GM12878 (cell line): ENCODE measurements around the gene KTN1. TPM values are rescaled to one million over a fixed set of nuclear protein-coding genes. Genes with fewer than 3 reads are reported as not detected.

ENCODE experiments used
- ATAC-seq: fragments of 200-7000 bp; cut with Tn5 transposase; 3 replicates; pipeline ENCODE4 v1.9.1; 2020; ENCODE audit warnings: mild to moderate bottlenecking, moderate library complexity
- BruUV-seq: library from RNA; stranded (reverse); fragments of 400-500 nt; replicated peaks from 2 replicates; lab custom pipeline; 2021; lab: Mats Ljungman, UMichigan
- CTCF ChIA-PET: fragments of 300-600 bp; sonication (Branson Sonifier 250); formaldehyde crosslinking; extraction: SDS; loops from one replicate; lab custom pipeline; 2021; ENCODE audit warnings: inconsistent platforms; lab: Yijun Ruan, JAX
- POLR2A ChIA-PET: fragments of 350-600 bp; formaldehyde crosslinking; extraction: SDS; loops from one replicate; lab custom pipeline; 2021; ENCODE audit warnings: inconsistent platforms; lab: Charles Lee
- RAD21 ChIA-PET: fragments of 300-600 bp; sonication (Branson Sonifier 250); formaldehyde crosslinking; loops from one replicate; lab custom pipeline; 2023; ENCODE audit warnings: antibody characterized with exemption; ENCODE audit not compliant: unreplicated experiment; lab: Charles Lee
- SMC1A ChIA-PET: fragments of 300-600 bp; sonication (Branson Sonifier 250); formaldehyde crosslinking; loops from one replicate; lab custom pipeline; 2023; ENCODE audit not compliant: unreplicated experiment, uncharacterized antibody; lab: Charles Lee
- DNase-seq: peaks from one replicate; pipeline ENCODE4 v3.0.0-alpha.2; 2011; ENCODE audit warnings: low read depth, low spot score
- FAIRE-seq: peaks from 3 replicates; lab custom pipeline; 2011; peaks lifted over from hg19 to GRCh38; lab: Jason Lieb, UNC
- H2AFZ ChIP-seq: 2 replicates; pipeline ENCODE4 v1.6.0; 2011; ENCODE audit warnings: low read depth, low read length, control low read depth; ENCODE audit not compliant: control insufficient read depth
- H3K27ac ChIP-seq: 2 replicates; pipeline ENCODE4 v1.5.1; 2011; ENCODE audit warnings: control low read depth; ENCODE audit not compliant: control insufficient read depth, insufficient read depth
- H3K27me3 ChIP-seq, 2 experiments: replicated peaks in 1 of 2; 2 replicates each; pipeline versions ENCODE4 v1.6.0 to v1.6.1; 2011; ENCODE audit warnings: low read length in 1 of 2; ENCODE audit not compliant: control insufficient read depth in 2 of 2, insufficient read depth in 2 of 2
- H3K36me3 ChIP-seq, 2 experiments: 2 replicates each; pipeline ENCODE4 v1.5.1; 2011; ENCODE audit warnings: low read length in 1 of 2; ENCODE audit not compliant: control insufficient read depth in 2 of 2, insufficient read depth in 2 of 2
- H3K4me1 ChIP-seq: 2 replicates; pipeline ENCODE4 v1.6.1; 2011; ENCODE audit warnings: mild to moderate bottlenecking, low read length, moderate library complexity, mixed read lengths; ENCODE audit not compliant: control insufficient read depth, insufficient read depth
- H3K4me2 ChIP-seq: 2 replicates; pipeline ENCODE4 v1.6.0; 2011; ENCODE audit warnings: control low read depth; ENCODE audit not compliant: control insufficient read depth, insufficient read depth
- H3K4me3 ChIP-seq: fragments of 200-600 bp; sonication (generic); 2 replicates; pipeline ENCODE4 v1.5.1; 2016
- H3K79me2 ChIP-seq: 2 replicates; pipeline ENCODE4 v1.6.0; 2011; ENCODE audit warnings: low read length; ENCODE audit not compliant: control insufficient read depth, insufficient read depth
- H3K9ac ChIP-seq: 2 replicates; pipeline ENCODE4 v1.8.0; 2011; ENCODE audit warnings: low read length, control low read depth, mixed read lengths; ENCODE audit not compliant: control insufficient read depth, insufficient read depth
- H3K9me3 ChIP-seq: replicated peaks from 3 replicates; pipeline ENCODE4 v1.5.1; 2011; ENCODE audit warnings: mild to moderate bottlenecking, low read length; ENCODE audit not compliant: control insufficient read depth, insufficient read depth
- H4K20me1 ChIP-seq: 2 replicates; pipeline ENCODE4 v1.6.0; 2011; ENCODE audit not compliant: control insufficient read depth, insufficient read depth
- CEBPB ChIP-seq, 2 experiments: fragments of 150-350 bp in 1 of 2; IDR thresholded peaks; 2 replicates each; pipeline ENCODE4 v1.6.1; 2012 to 2014; ENCODE audit warnings: low read depth in 2 of 2, low read length in 2 of 2, borderline replicate concordance in 1 of 2, inconsistent platforms in 1 of 2
- CHD1 ChIP-seq: IDR thresholded peaks from 2 replicates; pipeline ENCODE4 v1.6.1; 2012; ENCODE audit warnings: low read depth, low read length, improper control_type of control experiment
- MTA2 ChIP-seq: fragments of 450-650 bp; IDR thresholded peaks from 2 replicates; pipeline ENCODE4 v1.6.1; 2016; ENCODE audit warnings: low read depth, mild to moderate bottlenecking, moderate library complexity
- POLR2A ChIP-seq: IDR thresholded peaks from 2 replicates; pipeline ENCODE4 v1.6.1; 2011; ENCODE audit warnings: low read depth, mild to moderate bottlenecking, low read length
- RUNX3 ChIP-seq: IDR thresholded peaks from 2 replicates; pipeline ENCODE4 v1.6.1; 2012; ENCODE audit warnings: low read length, inconsistent platforms
- SMAD1 ChIP-seq: fragments of 450-650 bp; IDR thresholded peaks from 2 replicates; pipeline ENCODE4 v1.6.1; 2018; ENCODE audit warnings: mild to moderate bottlenecking, low read depth; ENCODE audit not compliant: partially characterized antibody
- SMARCA5 ChIP-seq: fragments of 450-650 bp; IDR thresholded peaks from 2 replicates; pipeline ENCODE4 v1.6.1; 2017; ENCODE audit warnings: mild to moderate bottlenecking
- SPI1 ChIP-seq: IDR thresholded peaks from 2 replicates; pipeline ENCODE4 v1.6.1; 2011; ENCODE audit warnings: low read depth, mild to moderate bottlenecking, low read length, moderate library complexity, borderline replicate concordance; ENCODE audit not compliant: insufficient read depth
- ZBTB40 ChIP-seq: fragments of 450-650 bp; IDR thresholded peaks from 2 replicates; pipeline ENCODE4 v1.6.1; 2016; ENCODE audit warnings: mild to moderate bottlenecking, moderate library complexity, borderline replicate concordance
- ZNF207 ChIP-seq: fragments of 450-650 bp; IDR thresholded peaks from 2 replicates; pipeline ENCODE4 v1.6.1; 2014; ENCODE audit warnings: antibody characterized with exemption, mild to moderate bottlenecking, borderline replicate concordance
- WGBS: methylation state at CpG from one replicate; pipeline ENCODE4 v1.1.6; 2016; ENCODE audit warnings: low lambda C conversion rate; ENCODE audit not compliant: insufficient replicate concordance, insufficient coverage; ENCODE audit errors: missing lambda C conversion rate; 5-methylcytosine and 5-hydroxymethylcytosine counted together
- in situ Hi-C: fragments of 300-500 bp; cut with MboI; formaldehyde crosslinking; loops from 9 replicates; pipeline ENCODE4 v1.14.3; 2018; ENCODE audit warnings: mixed read lengths
- intact Hi-C: fragments of 100-400 bp; cut with micrococcal nuclease; formaldehyde crosslinking; loops from one replicate; pipeline ENCODE4 v1.14.2; 2022; ENCODE audit not compliant: unreplicated experiment
- polyA plus RNA-seq, 11 experiments: library from polyadenylated mRNA; depleted of rRNA in 4 of 11; unstranded in 6 of 11; stranded (reverse) in 5 of 11; fragments of >200 nt; fragmentation: Nextera tagmentation in 4 of 11; fragmentation: Illumina TruSeq in 1 of 11; extraction: Ambion mirVana in 4 of 11; extraction: Trizol in 1 of 11; gene quantifications; 1 replicate in 1 of 11; 2 replicates in 10 of 11; pipeline versions ENCODE4 v1.2.1 to v1.2.3, GENCODE V29; 2011 to 2016; ENCODE audit warnings: inconsistent platforms in 2 of 11, missing spikeins in 2 of 11, low read depth in 1 of 11
- total RNA-seq, 4 experiments: library from RNA; depleted of rRNA in 3 of 4; stranded (reverse); fragments of >200 nt in 3 of 4; fragmentation: Illumina TruSeq in 1 of 4; extraction: Trizol in 1 of 4; gene quantifications; 2 replicates each; pipeline versions ENCODE4 v1.2.1 to v1.2.3, GENCODE V29; 2013 to 2021
- TF ChIP-seq, protein P1 (sequence below): fragments of 450-650 bp; IDR thresholded peaks from 2 replicates; pipeline ENCODE4 v1.6.1; 2017; ENCODE audit warnings: antibody characterized with exemption, mild to moderate bottlenecking, moderate library complexity

The KTN1 gene
- total and polyA plus RNA-seq, 10 of the 15 experiments (the other 5 are each of a cell fraction or from before 2014, with no cell fraction given): 50.6 to 154 (median 84.2) TPM

GRCh38 chr14:55718551-55718950 lies 138.5 kb downstream of the KTN1 start (continued):
- TF ChIP-seq ZBTB40: no peak
- no peak for TF ChIP-seq SMAD1
- no peak for TF ChIP-seq CEBPB (IDR thresholded peaks at IDR 0.05; ENCODE audit: borderline replicate concordance in 1 of 2, low read depth in 2 of 2, low read length in 2 of 2)
- no peak for TF ChIP-seq RUNX3
- TF ChIP-seq ZNF207: no peak
- TF ChIP-seq SMARCA5: no peak
- TF ChIP-seq POLR2A: no peak
- no peak for TF ChIP-seq MTA2
- no peak for TF ChIP-seq CHD1

DNA sequence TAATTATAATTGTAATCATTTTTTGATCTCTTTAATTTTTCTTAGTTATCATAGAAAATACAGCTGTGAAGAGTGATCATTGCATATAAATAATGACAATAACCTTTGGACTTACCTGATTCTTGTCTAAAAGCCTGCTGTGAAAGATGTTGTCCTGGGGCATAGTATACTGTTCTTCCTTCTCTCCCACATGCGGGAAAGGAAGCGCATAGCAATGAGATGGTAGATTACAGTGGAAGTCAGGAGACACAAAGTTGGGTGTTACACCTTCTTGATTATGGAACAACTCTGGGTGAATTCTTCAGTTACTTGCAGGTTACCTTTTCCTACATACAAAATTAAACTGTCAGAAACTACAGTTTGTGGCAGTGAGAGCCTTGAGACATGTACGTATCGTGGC lies 140.8 kb downstream of the KTN1 start:
- Histone ChIP-seq H3K9me3 (no peaks in the 10 kb centered on the region), H3K4me1 (peaks cover 2% of the 10 kb centered on the region; the same call in 1 of the 2 replicates), H3K36me3 (no peaks in the 10 kb centered on the region), H2AFZ (no peak overlapping the region), H3K27ac (no peak overlapping the region), H3K4me3 (no peak overlapping the region), H4K20me1 (no peaks in the 10 kb centered on the region), H3K9ac (no peak overlapping the region), H3K27me3 (no peaks in the 10 kb centered on the region), H3K79me2 (no peaks in the 10 kb centered on the region), H3K4me2 (no peak overlapping the region)
- ATAC-seq (no peak), FAIRE-seq (no peak), DNase-seq (no peak)
- 99% methylated on average over 4 of the region's 4 CpGs for WGBS
- BruUV-seq: no TSS peak
- CTCF ChIA-PET: no interaction called here
- TF ChIP-seq SPI1: no peak
- TF ChIP-seq, protein P1, sequence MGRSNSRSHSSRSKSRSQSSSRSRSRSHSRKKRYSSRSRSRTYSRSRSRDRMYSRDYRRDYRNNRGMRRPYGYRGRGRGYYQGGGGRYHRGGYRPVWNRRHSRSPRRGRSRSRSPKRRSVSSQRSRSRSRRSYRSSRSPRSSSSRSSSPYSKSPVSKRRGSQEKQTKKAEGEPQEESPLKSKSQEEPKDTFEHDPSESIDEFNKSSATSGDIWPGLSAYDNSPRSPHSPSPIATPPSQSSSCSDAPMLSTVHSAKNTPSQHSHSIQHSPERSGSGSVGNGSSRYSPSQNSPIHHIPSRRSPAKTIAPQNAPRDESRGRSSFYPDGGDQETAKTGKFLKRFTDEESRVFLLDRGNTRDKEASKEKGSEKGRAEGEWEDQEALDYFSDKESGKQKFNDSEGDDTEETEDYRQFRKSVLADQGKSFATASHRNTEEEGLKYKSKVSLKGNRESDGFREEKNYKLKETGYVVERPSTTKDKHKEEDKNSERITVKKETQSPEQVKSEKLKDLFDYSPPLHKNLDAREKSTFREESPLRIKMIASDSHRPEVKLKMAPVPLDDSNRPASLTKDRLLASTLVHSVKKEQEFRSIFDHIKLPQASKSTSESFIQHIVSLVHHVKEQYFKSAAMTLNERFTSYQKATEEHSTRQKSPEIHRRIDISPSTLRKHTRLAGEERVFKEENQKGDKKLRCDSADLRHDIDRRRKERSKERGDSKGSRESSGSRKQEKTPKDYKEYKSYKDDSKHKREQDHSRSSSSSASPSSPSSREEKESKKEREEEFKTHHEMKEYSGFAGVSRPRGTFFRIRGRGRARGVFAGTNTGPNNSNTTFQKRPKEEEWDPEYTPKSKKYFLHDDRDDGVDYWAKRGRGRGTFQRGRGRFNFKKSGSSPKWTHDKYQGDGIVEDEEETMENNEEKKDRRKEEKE: no peak
- in situ Hi-C loops: no loop called here
- intact Hi-C loops: no loop called here
- RAD21 ChIA-PET: no interaction called here
- SMC1A ChIA-PET: no interaction called here
- POLR2A ChIA-PET: no interaction called here
